Coronary artery (tissue), 2 donors: ENCODE results near the gene TRAF1.

Experiments used
- DNase-seq: peaks from one replicate; pipeline ENCODE4 v3.0.0-alpha.2; 2017; ENCODE audit warnings: low spot score
- H3K27ac ChIP-seq, 2 donors: fragments of 200-600 bp; sonication (generic); one replicate each; pipeline ENCODE4 v1.5.1; 2016 to 2019
- H3K4me3 ChIP-seq: fragments of 200-600 bp; sonication (generic); 2 replicates; pipeline ENCODE4 v1.5.1; 2016; ENCODE audit warnings: mild to moderate bottlenecking, moderate library complexity
- CTCF ChIP-seq: fragments of 200-600 bp; sonication (generic); IDR thresholded peaks from one replicate; pipeline ENCODE4 v1.5.1; 2019; ENCODE audit warnings: antibody characterized with exemption

The TRAF1 gene

GRCh38 chr9:120935383-120935857 lies 8.8 kb upstream of the TRAF1 start:
- no peak for TF ChIP-seq CTCF
- peak overlapping the region; percentile 87 to 95 for H3K27ac ChIP-seq
- no peak overlapping the region for H3K4me3 ChIP-seq
- DNase-seq: peak; percentile 99

DNA sequence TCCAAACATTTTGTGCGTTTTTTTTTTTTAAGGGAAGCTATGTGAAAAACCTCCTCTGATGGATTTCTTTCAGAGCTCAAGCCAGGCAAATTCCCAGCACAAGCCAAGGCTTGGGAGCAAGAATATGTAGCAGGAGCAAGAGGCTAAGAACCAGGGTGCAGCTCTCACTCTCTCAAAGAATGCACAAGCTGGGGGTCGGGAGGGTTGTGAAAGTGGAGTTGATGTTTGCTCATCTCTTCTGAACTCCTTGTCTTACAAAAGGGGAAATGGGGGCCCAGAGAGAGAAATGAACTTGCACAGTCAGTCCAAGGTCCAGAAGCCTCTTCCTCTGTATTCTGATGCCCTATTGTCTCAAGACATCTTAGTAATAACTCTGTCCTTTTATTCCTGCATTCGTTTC lies 7.7 kb upstream of the TRAF1 start:
- Histone ChIP-seq H3K27ac (peak overlapping the region; percentile 83 to 87), H3K4me3 (no peak overlapping the region)
- DNase-seq: peak; percentile 65
- no peak for TF ChIP-seq CTCF

DNA sequence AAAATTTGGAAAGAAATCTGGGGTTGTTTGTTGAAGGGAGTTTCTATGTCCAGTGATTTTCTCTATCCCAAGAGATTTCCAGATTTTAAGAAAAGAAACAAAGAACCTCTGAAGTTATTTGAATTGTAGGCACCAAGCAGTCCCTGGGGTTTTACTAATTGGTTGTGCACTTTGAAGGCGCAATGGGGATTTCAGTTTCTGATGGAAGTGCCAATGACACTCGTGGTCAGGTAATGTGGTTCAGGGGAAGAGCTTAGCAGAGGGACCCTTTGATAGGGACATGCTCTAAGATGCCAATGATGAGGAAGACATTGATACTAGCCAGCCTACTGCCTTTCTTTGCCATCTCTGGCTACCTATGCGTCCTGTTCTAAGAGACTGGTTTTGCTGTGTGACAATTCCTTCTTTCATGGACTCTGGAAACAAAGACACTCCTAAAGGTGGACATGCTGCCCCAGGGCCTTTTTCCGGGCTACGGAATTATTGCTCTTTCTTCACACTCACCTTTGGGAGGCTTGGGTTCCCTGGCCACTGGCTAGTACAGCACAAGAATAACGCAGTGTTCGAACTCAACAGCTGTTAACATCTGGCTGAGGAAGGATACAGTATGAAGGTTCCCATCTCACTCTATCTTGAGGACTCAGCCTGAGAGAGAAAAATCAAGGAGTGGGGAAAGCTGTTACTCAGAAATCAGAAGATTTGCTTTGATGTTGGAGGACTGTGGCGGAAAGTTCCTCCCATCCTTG lies 6.9 kb upstream of the TRAF1 start:
- H3K27ac ChIP-seq: peak overlapping the region; percentile 87 to 98
- no peak overlapping the region for H3K4me3 ChIP-seq
- no peak for TF ChIP-seq CTCF
- DNase-seq: peak; percentile 68

DNA sequence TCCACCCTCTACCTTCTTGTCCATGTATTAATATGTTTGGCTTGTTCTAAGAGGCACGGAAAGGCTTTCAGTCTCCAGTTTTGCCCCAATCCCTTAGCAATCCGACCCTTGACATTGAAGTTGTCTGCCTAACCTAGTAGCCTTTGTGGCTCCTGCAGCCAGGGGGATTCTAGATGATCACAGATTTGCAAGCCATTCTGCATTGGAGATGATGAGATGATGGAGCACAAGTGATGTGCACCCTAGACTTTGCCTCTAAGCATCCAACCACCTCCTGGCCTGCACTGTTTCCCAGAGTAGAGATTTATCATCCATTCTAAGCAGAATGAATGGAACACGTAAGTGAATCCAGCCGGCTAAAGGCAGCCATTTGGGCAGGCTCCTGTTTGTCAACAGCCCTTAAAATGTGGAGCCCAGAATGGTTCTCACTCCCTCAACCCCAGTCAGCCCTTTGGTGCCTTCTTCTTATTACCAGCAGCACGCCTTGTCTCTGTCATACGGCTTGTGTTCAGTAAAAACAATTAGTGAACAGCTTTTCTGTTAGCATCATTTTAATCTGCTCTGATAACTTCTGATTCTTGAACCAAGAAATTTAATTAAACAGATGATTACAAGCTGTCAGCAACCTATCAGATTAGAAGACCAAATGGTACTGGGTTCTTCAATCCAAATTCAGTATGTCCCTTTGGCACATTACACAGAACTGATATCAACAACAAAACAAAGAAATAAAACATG lies 5.7 kb upstream of the TRAF1 start:
- H3K4me3 ChIP-seq: peak overlapping the region; percentile 5
- peak overlapping the region; percentile 87 to 98 for H3K27ac ChIP-seq
- TF ChIP-seq CTCF: no peak
- peak; percentile 69 for DNase-seq

GRCh38 chr9:120931231-120932085 lies 4.9 kb upstream of the TRAF1 start:
- peak overlapping the region; percentile 5 for H3K4me3 ChIP-seq
- TF ChIP-seq CTCF: no peak
- DNase-seq: peak; percentile 78
- peak overlapping the region; percentile 87 to 98 for H3K27ac ChIP-seq

- peak overlapping the region; percentile 92 for H3K4me3 ChIP-seq
- TF ChIP-seq CTCF: no peak
- peak; percentile 60 for DNase-seq
Measured at GRCh38 chr9:120929229-120929791, 2.7 kb upstream of the TRAF1 start.

More at GRCh38 chr9:120929229-120929791, 2.7 kb upstream of the TRAF1 start:
- H3K27ac ChIP-seq: peak overlapping the region; percentile 87 to 98
